RWPE2 (cell line): ENCODE measurements around the gene WDR1.

Source experiments
- ATAC-seq: fragments of 200-7000 bp; cut with Tn5 transposase; 3 replicates; pipeline ENCODE4 v1.9.1; 2021; ENCODE audit warnings: low read depth
- DNase-seq: peaks from one replicate; pipeline ENCODE4 v3.0.0-alpha.2; 2020; ENCODE audit warnings: low spot score
- H3K27ac ChIP-seq: fragments of 450-650 bp; 2 replicates; pipeline ENCODE4 v1.5.1; 2017; ENCODE audit warnings: mild to moderate bottlenecking; ENCODE audit not compliant: poor library complexity, severe bottlenecking
- H3K27me3 ChIP-seq: fragments of 250-450 bp; sonication (Bioruptor Pico); 2 replicates; pipeline ENCODE4 v1.5.1; 2021; ENCODE audit warnings: mild to moderate bottlenecking, moderate library complexity; ENCODE audit not compliant: insufficient read depth, poor library complexity, severe bottlenecking
- H3K36me3 ChIP-seq: fragments of 250-450 bp; sonication (Bioruptor Pico); 2 replicates; pipeline ENCODE4 v1.5.1; 2020; ENCODE audit warnings: low read depth, mild to moderate bottlenecking, moderate library complexity
- H3K4me1 ChIP-seq: fragments of 250-450 bp; sonication (Bioruptor Pico); 2 replicates; pipeline ENCODE4 v1.5.1; 2021; ENCODE audit warnings: mild to moderate bottlenecking, moderate library complexity; ENCODE audit not compliant: insufficient read depth, poor library complexity, severe bottlenecking
- H3K4me3 ChIP-seq: fragments of 250-450 bp; sonication (Bioruptor Pico); 2 replicates; pipeline ENCODE4 v1.5.1; 2021; ENCODE audit warnings: mild to moderate bottlenecking, moderate library complexity; ENCODE audit not compliant: severe bottlenecking
- H3K9me3 ChIP-seq: fragments of 250-450 bp; sonication (Bioruptor Pico); 2 replicates; pipeline ENCODE4 v1.5.1; 2021; ENCODE audit warnings: mild to moderate bottlenecking, moderate library complexity; ENCODE audit not compliant: severe bottlenecking
- CTCF ChIP-seq: fragments of 450-650 bp; IDR thresholded peaks from one replicate; pipeline ENCODE4 v1.5.1; 2017; ENCODE audit warnings: mild to moderate bottlenecking, moderate library complexity; ENCODE audit not compliant: poor library complexity, severe bottlenecking

The WDR1 gene

GRCh38 chr4:10083861-10084641 is 32.5 kb downstream of the WDR1 start:
- H3K36me3 ChIP-seq: peaks cover 98% of the 10 kb centered on the region

DNA sequence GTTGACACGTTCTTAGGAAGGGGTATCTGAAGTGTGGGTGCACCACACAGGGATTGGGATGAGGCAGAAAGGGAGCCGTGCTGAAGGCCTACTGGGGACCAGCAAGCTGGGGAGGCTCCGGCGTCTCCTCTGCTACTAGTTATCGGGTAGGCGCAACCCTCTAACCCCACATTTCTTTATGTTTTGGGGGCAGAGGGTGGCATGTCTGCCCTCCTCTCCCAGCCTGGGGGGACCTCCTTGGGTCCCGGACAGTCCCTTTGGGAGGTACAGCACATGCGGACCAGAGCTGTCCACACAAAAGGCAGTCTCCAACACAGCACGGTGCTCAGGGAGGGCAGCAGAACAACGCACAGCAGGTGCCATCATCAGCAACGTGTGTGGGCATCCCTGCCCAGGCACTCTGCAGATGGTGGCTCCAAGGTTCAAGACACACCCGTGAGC is 33.2 kb downstream of the WDR1 start:
- no peak overlapping the region for H3K27ac ChIP-seq
- no peak for ATAC-seq
- peaks cover 98% of the 10 kb centered on the region for H3K36me3 ChIP-seq
- H3K9me3 ChIP-seq: no peaks in the 10 kb centered on the region
- H3K27me3 ChIP-seq: no peaks in the 10 kb centered on the region
- DNase-seq: peak; percentile 31
- TF ChIP-seq CTCF: no peak
- no peaks in the 10 kb centered on the region for H3K4me1 ChIP-seq
- H3K4me3 ChIP-seq: no peak overlapping the region

More at GRCh38 chr4:10083861-10084641, 32.5 kb downstream of the WDR1 start:
- no peak for TF ChIP-seq CTCF
- no peak overlapping the region for H3K27ac ChIP-seq
- H3K27me3 ChIP-seq: no peaks in the 10 kb centered on the region
- ATAC-seq (no peak), DNase-seq (peak; percentile 34)
- H3K4me3 ChIP-seq: no peak overlapping the region
- H3K4me1 ChIP-seq: peaks cover 6% of the 10 kb centered on the region
- H3K9me3 ChIP-seq: no peaks in the 10 kb centered on the region

GRCh38 chr4:10082459-10083272 is 33.9 kb downstream of the WDR1 start:
- ATAC-seq (no peak), DNase-seq (peak; percentile 33)
- no peaks in the 10 kb centered on the region for H3K9me3 ChIP-seq
- no peak overlapping the region for H3K4me3 ChIP-seq
- peaks cover 98% of the 10 kb centered on the region for H3K36me3 ChIP-seq
- H3K27me3 ChIP-seq: no peaks in the 10 kb centered on the region
- TF ChIP-seq CTCF: no peak
- no peaks in the 10 kb centered on the region for H3K4me1 ChIP-seq
- H3K27ac ChIP-seq: no peak overlapping the region

- Histone ChIP-seq H3K27ac (no peak overlapping the region), H3K4me1 (no peaks in the 10 kb centered on the region), H3K27me3 (no peaks in the 10 kb centered on the region), H3K36me3 (peaks cover 98% of the 10 kb centered on the region), H3K9me3 (no peaks in the 10 kb centered on the region), H3K4me3 (no peak overlapping the region)
- peak; percentile 36 for DNase-seq
- TF ChIP-seq CTCF: no peak
- no peak for ATAC-seq
Measured at GRCh38 chr4:10082047-10082446, 34.6 kb downstream of the WDR1 start.
